Right hindlimb (tissue), 1 donor: ENCODE measurements around the gene TRIM24.
A peak's percentile ranks its signal among the peaks of the same experiment; 100 is the strongest.
"Not testable (repeated sequence)": the region's sequence is repeated elsewhere in the genome, so short reads cannot be mapped to it uniquely, and the experiment has no call there.

ENCODE experiments used
- DNase-seq: peaks from one replicate; pipeline ENCODE4 v3.0.0-alpha.2; 2018

TRIM24 gene

GRCh38 chr7:138460176-138460648 lies at the start of gene TRIM24:
TRIM24 (plus strand) TSS chr7:138460259; CDS start chr7:138460549, 290 bp downstream.
- no peak for DNase-seq

GRCh38 chr7:138412077-138412476 lies 48.0 kb upstream of the TRIM24 start:
- not testable (repeated sequence) for DNase-seq

GRCh38 chr7:138412921-138413320 lies 47.1 kb upstream of the TRIM24 start:
- DNase-seq: not testable (repeated sequence)

- DNase-seq: no peak
These were observed 42.9 kb upstream of the TRIM24 start for GRCh38 chr7:138417078-138417700.

- no peak for DNase-seq
These were observed 42.3 kb upstream of the TRIM24 start for GRCh38 chr7:138417764-138418163.

GRCh38 chr7:138418403-138418802 lies 41.7 kb upstream of the TRIM24 start:
- not testable (repeated sequence) for DNase-seq

- DNase-seq: no peak
These were observed 35.0 kb upstream of the TRIM24 start for GRCh38 chr7:138425026-138425425.

GRCh38 chr7:138429577-138430250 lies 30.3 kb upstream of the TRIM24 start:
- DNase-seq: no peak

GRCh38 chr7:138431517-138431916 lies 28.5 kb upstream of the TRIM24 start:
- no peak for DNase-seq

GRCh38 chr7:138433583-138434443 lies 26.2 kb upstream of the TRIM24 start:
- DNase-seq: no peak

GRCh38 chr7:138434597-138435019 lies 25.5 kb upstream of the TRIM24 start:
- no peak for DNase-seq

- no peak for DNase-seq
These were observed 24.7 kb upstream of the TRIM24 start for GRCh38 chr7:138435231-138435919.

- no peak for DNase-seq
These were observed 23.7 kb upstream of the TRIM24 start for GRCh38 chr7:138436388-138436787.

- DNase-seq: no peak
These were observed 19.6 kb upstream of the TRIM24 start for GRCh38 chr7:138440460-138440859.

GRCh38 chr7:138442822-138443221 lies 17.2 kb upstream of the TRIM24 start:
- DNase-seq: no peak

- no peak for DNase-seq
These were observed 10.5 kb upstream of the TRIM24 start for GRCh38 chr7:138449580-138449979.

GRCh38 chr7:138455609-138456008 lies 4.5 kb upstream of the TRIM24 start:
- DNase-seq: no peak

GRCh38 chr7:138456220-138456619 lies 3.8 kb upstream of the TRIM24 start:
- DNase-seq: no peak

GRCh38 chr7:138458576-138459412 lies 1.3 kb upstream of the TRIM24 start:
- DNase-seq: no peak

- DNase-seq: peak; percentile 99
These were observed 465 bp upstream of the TRIM24 start for GRCh38 chr7:138459413-138460175.
